Measurements from ENCODE around the gene GAPDHS.

- TF ChIP-seq CTCF (IDR thresholded peaks at IDR 0.05) (no peak), REST (IDR thresholded peaks at IDR 0.05; ENCODE audit: insufficient read depth in 1 of 2, low read depth in 2 of 2, low read length in 1 of 2) (no peak), POLR2AphosphoS5 (IDR thresholded peaks at IDR 0.05; ENCODE audit: low read depth, low read length) (no peak), TCF7L2 (IDR thresholded peaks at IDR 0.05; ENCODE audit: low read depth, low read length) (peak; percentile 9; the same call in 1 of the 2 replicates)
These were observed 34.2 kb upstream of the GAPDHS start for GRCh38 chr19:35498984-35499527.

Measured in Panc1 (cell line).